Measurements from ENCODE around the gene AAMP. TPM values are rescaled to one million over a fixed set of nuclear protein-coding genes. Genes with fewer than 3 reads are reported as not detected.

Gene AAMP
- total and polyA plus RNA-seq, 10 donors: 54.1 to 93.8 (median 62.5) TPM

DNA sequence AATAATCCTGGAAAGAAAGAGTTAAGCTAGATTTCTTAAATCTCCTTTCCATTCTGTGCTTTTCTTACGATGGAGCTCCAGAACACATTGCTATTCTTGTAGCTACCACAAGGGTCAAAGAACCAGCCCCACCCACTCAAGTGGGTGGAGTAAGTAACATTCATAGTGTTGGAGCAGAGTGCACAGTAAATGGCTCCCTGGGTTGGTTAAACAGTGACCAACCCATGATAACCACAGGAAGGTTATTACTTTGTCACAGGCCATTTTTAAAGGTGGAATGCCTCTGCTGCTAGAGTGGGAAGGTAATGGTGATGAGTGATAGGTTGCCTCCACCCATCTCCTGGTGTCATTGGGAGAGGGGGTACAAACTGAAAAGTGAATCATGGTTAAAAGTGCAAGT, 39.1 kb downstream of the AAMP start:
- intact Hi-C loops (cut with DNase I; ENCODE audit: low total_unique reads): no loop called here
- H3K27ac ChIP-seq: peak overlapping the region in 5 of 8 donors; percentile 71 to 85 (median 82)
- no peaks in the 10 kb centered on the region for H3K9me3 ChIP-seq
- WGBS, 5 donors: 0 to 13% (median 3%) methylated on average over 1 of the region's 1 CpG
- H3K27me3 ChIP-seq (replicated peaks in 1 of 7): no peaks in the 10 kb centered on the region
- no peak for DNase-seq
- H3K4me1 ChIP-seq: peaks cover 22 to 76% (median 55%) of the 10 kb centered on the region in 6 donors
- no peak for TF ChIP-seq POLR2A (IDR thresholded peaks at IDR 0.05)
- TF ChIP-seq, protein P1, sequence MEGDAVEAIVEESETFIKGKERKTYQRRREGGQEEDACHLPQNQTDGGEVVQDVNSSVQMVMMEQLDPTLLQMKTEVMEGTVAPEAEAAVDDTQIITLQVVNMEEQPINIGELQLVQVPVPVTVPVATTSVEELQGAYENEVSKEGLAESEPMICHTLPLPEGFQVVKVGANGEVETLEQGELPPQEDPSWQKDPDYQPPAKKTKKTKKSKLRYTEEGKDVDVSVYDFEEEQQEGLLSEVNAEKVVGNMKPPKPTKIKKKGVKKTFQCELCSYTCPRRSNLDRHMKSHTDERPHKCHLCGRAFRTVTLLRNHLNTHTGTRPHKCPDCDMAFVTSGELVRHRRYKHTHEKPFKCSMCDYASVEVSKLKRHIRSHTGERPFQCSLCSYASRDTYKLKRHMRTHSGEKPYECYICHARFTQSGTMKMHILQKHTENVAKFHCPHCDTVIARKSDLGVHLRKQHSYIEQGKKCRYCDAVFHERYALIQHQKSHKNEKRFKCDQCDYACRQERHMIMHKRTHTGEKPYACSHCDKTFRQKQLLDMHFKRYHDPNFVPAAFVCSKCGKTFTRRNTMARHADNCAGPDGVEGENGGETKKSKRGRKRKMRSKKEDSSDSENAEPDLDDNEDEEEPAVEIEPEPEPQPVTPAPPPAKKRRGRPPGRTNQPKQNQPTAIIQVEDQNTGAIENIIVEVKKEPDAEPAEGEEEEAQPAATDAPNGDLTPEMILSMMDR (IDR thresholded peaks at IDR 0.05 in 8 of 11, conservative IDR thresholded peaks at IDR 0.05 in 3 of 11): peak in 3 of 11 experiments; percentile 23 to 31 (median 23)
- H3K4me3 ChIP-seq: no peak overlapping the region
- H3K36me3 ChIP-seq: peaks cover 5 to 100% (median 93%) of the 10 kb centered on the region in 6 donors

GRCh38 chr2:218229851-218230250, 40.1 kb downstream of the AAMP start:
- H3K36me3 ChIP-seq: peaks cover 5 to 100% (median 91%) of the 10 kb centered on the region in 6 donors
- H3K27me3 ChIP-seq (replicated peaks in 1 of 7): no peaks in the 10 kb centered on the region
- H3K4me1 ChIP-seq: peaks cover 22 to 87% (median 65%) of the 10 kb centered on the region in 6 donors
- no peaks in the 10 kb centered on the region for H3K9me3 ChIP-seq
- TF ChIP-seq POLR2AphosphoS5 (IDR thresholded peaks at IDR 0.05): peak in 1 of 3 donors; percentile 8
- TF ChIP-seq POLR2A (IDR thresholded peaks at IDR 0.05): no peak
- TF ChIP-seq, protein P1 (IDR thresholded peaks at IDR 0.05 in 8 of 11, conservative IDR thresholded peaks at IDR 0.05 in 3 of 11): no peak
- peak overlapping the region in 1 of 8 donors; percentile 12 for H3K4me3 ChIP-seq
- H3K27ac ChIP-seq: peak overlapping the region; percentile 29 to 85 (median 76)
- intact Hi-C loops (cut with DNase I; ENCODE audit: low total_unique reads): no loop called here
- 67 to 79% (median 70%) methylated on average over 4 of the region's 4 CpGs for WGBS, 5 donors
- no peak for DNase-seq

DNA sequence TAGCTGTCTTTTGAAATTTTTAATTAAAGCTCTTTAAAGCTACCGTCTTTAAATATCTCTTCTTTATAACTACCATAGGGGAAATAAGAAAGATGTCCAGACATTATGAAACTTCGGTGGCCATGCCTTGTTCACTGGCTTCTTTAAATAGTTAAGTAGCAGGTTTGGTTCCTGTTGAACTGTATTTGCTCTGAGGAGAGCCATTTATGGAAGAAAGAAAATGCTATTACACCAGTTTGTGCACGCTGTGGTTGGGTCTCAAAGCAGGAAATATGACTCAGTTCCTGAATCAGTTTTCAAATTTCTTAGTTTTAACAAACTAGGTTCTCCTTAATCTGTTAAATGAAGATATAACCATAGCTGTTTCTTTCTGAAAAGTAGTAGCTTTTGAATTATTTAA, 40.7 kb downstream of the AAMP start:
- peaks cover 1 to 100% (median 91%) of the 10 kb centered on the region in 6 donors for H3K36me3 ChIP-seq
- TF ChIP-seq, protein P1 (IDR thresholded peaks at IDR 0.05 in 8 of 11, conservative IDR thresholded peaks at IDR 0.05 in 3 of 11): no peak
- no peak for TF ChIP-seq POLR2A (IDR thresholded peaks at IDR 0.05)
- TF ChIP-seq POLR2AphosphoS5 (IDR thresholded peaks at IDR 0.05): peak in 1 of 3 donors; percentile 39
- 4 to 13% (median 6%) methylated on average over 3 of the region's 3 CpGs for WGBS, 5 donors
- no peak for DNase-seq
- no peaks in the 10 kb centered on the region for H3K27me3 ChIP-seq (replicated peaks in 1 of 7)
- peak overlapping the region; percentile 22 to 85 (median 76) for H3K27ac ChIP-seq
- intact Hi-C loops (cut with DNase I; ENCODE audit: low total_unique reads): no loop called here
- H3K4me3 ChIP-seq: peak overlapping the region in 1 of 8 donors; percentile 12
- no peaks in the 10 kb centered on the region for H3K9me3 ChIP-seq
- peaks cover 22 to 93% (median 71%) of the 10 kb centered on the region in 6 donors for H3K4me1 ChIP-seq

DNA sequence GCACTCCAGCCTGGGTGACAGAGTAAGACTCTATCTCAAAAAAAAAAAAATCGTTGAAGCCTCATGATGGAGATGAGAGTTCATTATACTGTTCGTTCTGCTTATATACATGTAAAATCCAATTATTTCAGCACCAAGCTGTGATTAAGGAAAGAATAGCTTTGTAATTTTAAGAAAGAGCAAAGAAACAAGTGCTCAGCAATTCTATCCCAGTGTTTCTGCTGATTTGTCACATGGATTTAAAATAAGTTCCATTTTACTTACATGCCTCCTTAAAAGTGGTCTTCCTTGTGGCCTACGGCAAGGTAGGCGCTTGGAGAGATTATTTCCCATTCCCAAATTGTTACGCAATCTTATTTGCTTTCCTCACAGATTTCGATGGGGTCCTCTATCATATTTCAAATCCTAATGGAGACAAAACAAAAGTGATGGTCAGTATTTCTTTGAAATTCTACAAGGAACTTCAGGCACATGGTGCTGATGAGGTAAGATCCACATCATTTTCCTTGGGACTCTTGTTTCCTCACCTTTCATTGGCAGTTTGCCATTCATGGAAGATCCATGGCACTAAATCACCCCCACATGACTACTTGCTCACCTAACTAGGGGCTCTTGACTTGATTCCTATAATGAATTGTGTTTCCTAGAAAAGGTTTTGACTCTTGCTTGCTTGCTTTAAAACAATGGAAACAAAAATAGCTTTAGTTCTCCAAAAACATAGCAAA, 41.4 kb downstream of the AAMP start:
- peak overlapping the region in 1 of 8 donors; percentile 12 for H3K4me3 ChIP-seq
- 81 to 85% (median 84%) methylated on average over 6 of the region's 6 CpGs for WGBS, 5 donors

More for the DNA sequence above, 41.4 kb downstream of the AAMP start:
- H3K4me1 ChIP-seq: peaks cover 24 to 99% (median 78%) of the 10 kb centered on the region in 6 donors
- no peak for DNase-seq
- H3K9me3 ChIP-seq: no peaks in the 10 kb centered on the region
- peak overlapping the region; percentile 22 to 85 (median 76) for H3K27ac ChIP-seq
- intact Hi-C loops (cut with DNase I; ENCODE audit: low total_unique reads): no loop called here
- H3K27me3 ChIP-seq (replicated peaks in 1 of 7): no peaks in the 10 kb centered on the region
- H3K36me3 ChIP-seq: peaks cover 0 to 100% (median 88%) of the 10 kb centered on the region in 6 donors
- TF ChIP-seq POLR2AphosphoS5 (IDR thresholded peaks at IDR 0.05): no peak
- TF ChIP-seq POLR2A (IDR thresholded peaks at IDR 0.05): no peak
- TF ChIP-seq, protein P1 (IDR thresholded peaks at IDR 0.05 in 8 of 11, conservative IDR thresholded peaks at IDR 0.05 in 3 of 11): no peak

Measured in spleen (tissue), 11 donors.